A204.1 (cell line): ENCODE results near the gene TMEM254.
"Not testable (repeated sequence)": the region's sequence is repeated elsewhere in the genome, so short reads cannot be mapped to it uniquely, and the experiment has no call there.

Source experiments
- FAIRE-seq: peaks from 2 replicates; lab custom pipeline; 2012; peaks lifted over from hg19 to GRCh38; lab: Jason Lieb, UNC

The TMEM254 gene

DNA sequence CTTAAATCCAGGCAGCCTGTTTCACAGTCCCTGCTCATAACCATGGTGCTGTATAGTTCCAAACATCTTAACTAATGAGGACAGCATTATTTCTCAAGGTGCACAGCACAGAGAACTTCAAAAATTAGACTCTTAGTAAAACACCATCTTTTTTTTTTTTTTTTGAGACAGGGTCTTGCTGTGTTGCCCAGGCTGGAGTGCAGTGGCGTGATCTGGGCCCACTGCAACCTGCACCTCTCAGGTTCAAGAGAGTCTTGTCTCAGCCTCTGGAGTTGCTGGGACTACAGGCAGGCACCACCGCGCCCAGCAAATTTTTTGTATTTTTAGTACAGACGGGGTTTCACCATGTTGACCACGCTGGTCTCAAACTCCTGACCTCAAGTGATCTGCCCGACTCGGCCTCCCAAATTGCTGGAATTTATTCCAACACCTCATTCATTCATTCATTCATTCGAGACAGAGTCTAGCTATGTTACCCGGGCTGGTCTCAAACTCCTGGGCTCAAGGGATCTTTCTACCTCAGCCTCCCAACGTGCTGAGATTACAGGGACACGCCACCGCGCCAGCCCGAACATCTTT is 507 bp upstream of the TMEM254 start:
- no peak for FAIRE-seq

DNA sequence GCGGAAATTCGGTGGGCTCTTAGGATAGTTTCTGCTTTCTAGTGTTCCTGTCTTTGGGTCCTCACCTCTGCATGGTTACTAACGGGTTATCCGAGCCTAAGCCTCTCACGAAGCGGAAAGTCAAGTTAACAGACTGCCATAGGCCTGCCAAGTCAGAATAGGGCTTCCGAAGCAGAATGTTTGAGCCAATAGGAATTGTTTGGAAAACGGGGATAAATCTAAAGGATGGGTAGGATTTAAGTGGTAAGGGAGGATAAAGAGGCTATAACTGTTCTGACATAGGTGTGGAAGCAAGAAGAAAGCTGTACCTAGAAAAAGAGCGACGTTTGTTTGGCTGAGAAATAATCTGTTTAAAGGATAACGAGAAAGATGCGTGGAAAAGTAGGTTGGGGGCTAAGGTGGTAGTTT is 851 bp downstream of the TMEM254 start:
- FAIRE-seq = no peak

DNA sequence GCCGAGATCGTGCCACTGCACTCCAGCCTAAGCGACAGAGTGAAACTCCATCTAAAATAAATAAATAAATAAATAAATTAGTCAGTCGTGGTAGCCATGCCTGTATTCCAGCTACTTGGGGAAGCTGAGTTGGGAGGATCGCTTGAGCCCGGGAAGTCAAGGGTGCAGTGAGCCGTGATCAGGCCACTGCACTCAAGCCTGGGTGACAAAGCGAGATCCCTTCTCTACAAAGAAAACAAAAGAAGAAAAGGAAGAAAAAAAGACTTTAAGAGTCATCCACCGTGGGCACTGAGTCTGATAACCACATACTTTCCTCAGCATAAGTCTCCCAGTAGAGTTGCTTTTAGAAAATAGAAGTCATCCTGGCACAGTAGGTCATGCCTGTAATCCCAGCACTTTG is 2.6 kb downstream of the TMEM254 start:
- no peak for FAIRE-seq

DNA sequence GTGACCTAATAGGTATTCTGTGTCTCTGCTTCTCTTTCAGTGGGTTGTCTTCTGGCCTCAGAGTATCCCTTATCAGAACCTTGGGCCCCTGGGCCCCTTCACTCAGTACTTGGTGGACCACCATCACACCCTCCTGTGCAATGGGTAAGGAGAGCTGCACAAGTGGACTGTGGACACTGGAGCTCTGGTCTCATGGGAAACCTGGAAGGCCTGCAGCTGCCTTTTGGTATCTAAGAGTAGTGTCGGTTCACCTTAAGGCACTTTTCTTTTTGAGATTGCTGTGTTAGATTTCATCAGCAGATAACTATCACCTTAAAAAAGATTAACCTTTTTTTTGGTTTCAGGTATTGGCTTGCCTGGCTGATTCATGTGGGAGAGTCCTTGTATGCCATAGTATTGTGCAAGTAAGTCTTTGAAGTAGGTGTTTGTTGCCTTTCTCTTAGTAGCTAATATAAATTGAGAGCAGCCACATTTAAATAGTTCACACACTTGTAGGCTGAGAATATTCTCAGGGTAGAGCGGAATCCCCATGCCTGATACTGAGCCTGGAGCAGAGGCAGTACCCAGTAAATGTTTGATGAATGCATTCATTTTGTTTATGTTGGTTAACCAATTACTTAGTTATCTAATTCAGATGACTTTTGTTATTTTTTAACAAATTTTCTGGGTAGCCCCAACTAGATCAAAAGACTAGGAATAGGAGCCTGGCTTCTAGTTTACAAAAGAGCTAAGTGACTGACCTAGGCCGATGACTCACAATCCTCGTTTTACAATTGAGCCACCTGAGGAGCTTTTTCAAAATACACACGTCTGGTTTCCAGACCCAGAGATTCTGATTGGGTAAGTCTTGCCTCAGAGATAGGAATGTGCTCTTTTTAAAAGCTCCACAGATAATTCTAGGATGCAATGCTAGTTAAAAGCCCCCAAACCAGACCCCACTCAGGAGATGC is 3.6 kb downstream of the TMEM254 start:
- FAIRE-seq = no peak

DNA sequence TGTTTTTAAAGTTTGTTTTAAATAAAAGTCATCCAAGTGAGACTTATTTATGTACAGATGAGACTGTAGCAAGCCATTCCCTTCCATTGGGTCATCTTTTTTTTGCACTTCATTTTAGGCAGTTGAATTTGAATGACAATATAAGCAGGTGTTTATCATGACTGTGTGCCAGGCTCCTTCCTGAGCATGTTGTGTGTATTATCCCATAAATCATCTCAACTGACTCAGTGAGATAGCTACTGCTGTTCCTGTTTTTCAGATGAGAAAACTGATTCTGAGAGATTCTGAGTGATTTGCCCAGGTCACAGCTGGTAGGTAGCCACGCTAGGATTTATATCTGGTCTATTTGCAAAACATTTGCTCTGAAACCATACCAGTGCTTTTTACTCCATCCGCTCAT is 11.7 kb downstream of the TMEM254 start:
- FAIRE-seq = no peak

DNA sequence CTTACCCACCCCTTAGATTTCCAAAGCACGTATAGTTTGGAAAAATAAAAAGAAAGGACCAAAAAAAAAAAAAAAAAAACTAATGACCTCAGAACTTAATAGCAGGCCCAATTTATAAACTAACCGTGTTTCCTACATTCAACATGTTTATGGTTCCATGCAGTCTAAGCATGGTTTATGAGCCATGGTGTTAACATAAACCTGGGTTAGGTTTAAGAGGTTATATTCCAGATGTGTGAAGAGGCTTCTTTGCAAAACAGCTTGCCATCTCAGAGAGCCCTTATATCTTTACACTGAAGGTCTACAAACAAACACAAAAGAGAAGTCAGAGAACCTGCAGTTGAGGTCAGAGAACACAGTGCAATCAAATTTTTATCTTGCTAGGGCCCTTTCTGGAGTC is 15.8 kb downstream of the TMEM254 start:
- no peak for FAIRE-seq

DNA sequence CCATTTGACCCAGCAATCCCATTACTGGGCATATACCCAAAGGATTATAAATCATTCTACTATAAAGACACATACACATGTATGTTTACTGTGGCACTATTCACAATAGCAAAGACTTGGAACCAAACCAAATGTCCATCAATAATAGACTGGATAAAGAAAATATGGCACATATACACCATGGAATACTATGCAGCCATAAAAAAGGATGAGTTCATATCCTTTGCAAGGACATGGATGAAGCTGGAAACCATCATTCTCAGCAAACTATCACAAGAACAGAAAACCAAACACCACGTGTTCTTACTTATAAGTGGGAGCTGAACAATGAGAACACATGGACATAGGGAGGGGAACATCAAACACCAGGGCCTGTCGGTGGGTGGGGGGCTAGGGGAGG is 19.8 kb downstream of the TMEM254 start:
- not testable (repeated sequence) for FAIRE-seq

DNA sequence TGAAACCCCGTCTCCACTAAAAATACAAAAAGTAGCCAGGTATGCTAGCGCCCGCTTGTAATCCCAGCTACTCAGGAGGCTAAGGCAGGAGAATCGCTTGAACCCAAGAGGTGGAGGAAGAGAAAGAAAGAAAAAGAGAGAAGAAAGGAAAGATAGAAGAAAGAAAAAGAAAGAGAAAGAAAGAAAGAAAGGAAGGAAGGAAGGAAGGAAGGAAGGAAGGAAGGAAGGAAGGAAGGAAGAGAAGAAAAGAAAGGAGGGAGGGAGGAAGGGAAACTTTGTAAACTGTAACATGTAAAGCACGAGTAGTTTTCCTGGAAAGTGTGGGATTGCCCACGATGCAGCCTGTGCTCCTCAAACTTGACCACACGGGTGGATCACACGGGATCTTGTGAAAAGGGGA is 20.8 kb downstream of the TMEM254 start:
- not testable (repeated sequence) for FAIRE-seq

DNA sequence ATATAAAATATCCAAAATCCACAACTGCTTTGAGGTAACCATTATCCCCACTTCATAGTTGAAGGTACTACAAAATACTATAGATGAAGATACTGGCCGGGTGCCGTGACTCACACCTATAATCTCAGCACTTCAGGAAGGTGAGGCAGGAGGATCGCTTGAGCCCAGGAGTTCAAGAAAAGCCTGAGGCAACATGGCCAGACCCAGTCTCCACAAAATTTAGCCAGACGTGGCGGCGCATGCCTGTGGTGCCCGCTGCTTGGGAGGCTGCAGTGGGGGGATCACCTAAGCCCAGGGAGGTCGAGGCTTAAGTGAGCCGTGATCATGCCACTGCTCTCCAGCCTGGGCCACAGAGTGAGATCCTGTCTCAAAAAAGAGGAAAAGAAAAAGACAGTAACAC is 21.7 kb downstream of the TMEM254 start:
- no peak for FAIRE-seq

DNA sequence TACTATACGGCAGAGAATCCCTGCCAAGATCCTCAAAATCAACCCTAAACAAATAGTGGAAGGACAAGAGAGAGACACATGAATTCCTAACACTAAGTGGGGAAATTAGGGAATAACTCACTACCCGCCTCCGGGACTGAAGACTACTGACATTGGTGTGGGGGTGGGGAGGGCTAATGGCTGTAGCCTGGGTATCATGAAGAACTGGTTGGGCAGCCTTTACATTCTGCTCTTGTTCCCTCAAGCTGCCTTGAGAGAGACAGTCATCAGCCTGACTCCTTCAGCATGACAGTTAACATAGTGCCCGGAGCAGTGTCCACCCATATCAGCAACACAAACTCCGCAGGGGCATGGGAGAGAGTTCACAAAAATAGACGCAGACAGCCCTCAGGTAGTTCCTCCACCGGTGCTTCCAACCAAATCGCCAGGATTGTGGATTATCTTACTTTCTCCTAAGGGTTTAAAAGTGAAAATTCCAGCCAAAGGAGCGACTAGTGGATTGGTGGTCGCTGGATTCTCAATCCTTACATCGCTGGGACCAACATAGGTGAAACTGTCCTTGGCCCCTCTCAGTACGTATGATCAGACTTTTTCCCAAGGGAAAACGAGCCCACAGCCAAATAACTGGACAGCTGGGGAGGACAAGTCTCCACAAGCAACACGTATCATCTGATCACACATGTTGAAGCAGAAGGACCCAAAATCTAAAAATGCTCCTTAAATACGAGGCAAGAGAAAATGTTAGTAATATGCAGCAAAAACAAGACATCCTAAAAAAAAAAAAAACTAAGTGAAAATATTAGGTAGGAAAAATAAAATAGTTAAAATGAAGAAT is 22.6 kb downstream of the TMEM254 start:
- FAIRE-seq = no peak

DNA sequence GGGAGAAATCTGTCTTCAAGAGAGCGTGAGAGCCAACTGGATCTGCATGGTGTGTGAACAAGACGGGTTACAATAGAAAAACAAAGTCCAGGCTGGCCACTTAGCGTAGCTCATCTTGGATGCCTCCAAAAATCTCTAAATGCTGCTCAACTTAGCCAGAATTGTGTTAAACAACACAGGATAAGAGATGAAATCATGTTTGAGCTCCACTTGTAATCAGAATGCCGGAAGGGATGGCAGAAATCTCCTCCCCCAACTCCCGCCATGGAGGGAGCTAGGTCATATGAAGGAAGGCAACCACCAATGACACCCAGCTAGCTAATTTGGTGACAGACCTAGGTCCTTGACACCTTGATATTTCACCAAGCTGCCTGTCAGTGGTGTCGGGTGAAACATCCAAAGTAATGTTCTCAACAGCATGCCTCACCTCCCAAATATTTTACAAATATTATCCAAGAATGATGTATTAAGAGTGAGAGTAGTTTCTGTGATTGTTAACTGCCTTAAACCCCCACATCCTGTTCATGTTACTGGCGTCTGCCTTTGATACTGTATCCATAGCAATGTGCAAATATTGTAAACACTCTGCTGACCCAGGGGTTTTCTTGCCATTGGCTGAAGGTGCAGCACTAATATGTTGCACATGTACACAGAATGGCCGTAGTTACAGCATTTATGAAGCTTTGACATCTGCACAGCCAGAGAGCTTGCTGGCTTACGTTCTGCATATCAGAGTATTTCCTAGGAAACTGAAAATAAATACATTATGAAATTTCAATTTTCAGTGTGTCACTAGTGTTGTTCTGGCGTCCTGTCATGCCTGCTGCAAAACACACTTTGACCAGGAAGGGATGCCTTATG is 25.8 kb downstream of the TMEM254 start:
- FAIRE-seq = no peak

DNA sequence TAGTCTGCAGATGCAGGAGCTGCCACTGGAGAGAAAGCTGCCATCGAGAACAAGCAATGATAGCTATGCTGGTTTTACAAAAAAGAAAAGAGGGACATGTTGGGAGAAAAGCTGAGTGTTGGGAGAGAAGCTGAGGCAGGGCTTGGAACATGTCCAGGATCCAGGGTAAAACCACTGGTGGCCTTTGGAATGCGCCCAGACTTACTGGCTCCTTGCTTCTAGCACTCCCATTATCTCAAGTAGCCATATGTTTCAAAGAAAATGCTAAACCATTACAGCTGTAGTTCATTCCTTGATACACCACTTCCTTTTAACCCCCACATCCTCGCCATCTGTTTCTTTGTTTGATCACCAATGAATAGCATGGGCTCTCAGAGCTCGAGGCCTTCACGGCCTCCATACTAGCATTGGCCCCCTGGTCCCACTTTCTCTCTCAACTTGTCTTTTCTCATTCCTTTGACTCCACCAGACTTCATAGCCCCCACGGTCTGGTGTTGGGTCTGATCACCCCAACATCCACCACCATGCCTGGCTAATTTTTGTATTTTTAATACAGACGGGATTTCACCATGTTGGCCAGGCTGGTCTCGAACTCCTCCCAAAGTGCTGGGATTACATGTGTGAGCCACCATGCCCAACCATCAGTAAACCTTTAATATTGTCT is 30.2 kb downstream of the TMEM254 start:
- no peak for FAIRE-seq

DNA sequence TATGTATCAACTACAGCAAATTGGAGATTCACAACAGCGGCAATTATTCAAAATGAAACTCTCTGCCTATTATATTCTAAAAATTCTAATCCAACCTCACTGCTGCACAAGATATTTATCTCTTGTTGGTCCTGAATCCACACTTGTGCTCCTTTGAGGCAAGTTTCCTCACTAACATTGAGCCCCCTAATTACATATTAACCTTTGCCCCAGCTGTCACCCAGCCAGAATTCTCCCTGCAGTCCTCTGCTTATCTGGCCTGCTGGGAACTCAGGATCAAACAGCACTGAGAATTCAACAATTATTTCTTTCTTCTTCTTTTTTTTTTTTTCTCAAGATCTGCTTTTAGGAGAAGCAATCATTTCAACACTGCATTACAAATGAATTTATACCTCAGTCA is 32.5 kb downstream of the TMEM254 start:
- no peak for FAIRE-seq

DNA sequence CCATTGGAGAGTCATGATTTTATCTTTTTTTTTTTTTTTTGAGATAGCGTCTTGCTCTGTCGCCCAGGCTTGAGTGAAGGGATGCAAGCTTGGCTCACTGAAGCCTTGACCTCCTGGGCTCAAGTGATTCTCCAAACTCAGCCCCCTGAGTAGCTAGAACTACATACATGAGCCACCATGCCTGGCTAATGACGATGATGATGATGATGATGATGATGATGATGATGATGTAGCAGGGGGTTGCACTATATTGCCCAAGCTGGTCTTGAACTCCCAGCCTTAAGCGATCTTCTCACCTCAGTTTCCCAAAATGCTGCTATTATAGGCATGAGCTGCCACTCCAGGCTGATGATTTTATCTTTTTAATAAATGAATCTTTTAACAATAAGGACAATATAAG is 40.2 kb downstream of the TMEM254 start:
- no peak for FAIRE-seq

DNA sequence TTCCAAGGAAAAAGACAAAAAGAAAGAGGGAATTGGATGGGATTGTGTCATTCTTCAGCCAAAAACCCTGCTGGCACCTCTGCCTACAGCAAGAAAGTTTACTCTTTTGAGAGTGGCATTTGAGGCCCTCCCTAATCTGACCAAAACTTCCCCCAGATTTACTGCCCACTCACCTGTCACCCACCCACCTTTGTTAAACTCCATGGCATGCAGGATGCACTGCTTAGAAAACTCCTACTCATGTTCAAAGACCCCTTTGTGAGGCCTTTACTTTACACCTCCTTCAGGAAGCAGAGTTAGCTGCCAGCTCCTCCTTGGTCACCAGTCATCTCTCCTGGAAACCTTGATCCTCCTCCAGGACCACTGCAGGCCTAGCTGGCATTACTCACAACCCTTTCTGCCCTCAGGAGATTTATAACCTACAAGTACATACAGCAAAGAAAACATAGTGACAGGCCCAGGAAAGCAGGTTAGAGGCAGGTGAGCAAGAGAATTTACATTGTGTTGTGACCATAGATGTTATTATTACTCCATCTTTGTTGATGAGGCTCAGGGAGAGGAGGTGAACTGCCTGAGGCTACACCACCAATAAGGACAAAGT is 43.7 kb downstream of the TMEM254 start:
- no peak for FAIRE-seq

DNA sequence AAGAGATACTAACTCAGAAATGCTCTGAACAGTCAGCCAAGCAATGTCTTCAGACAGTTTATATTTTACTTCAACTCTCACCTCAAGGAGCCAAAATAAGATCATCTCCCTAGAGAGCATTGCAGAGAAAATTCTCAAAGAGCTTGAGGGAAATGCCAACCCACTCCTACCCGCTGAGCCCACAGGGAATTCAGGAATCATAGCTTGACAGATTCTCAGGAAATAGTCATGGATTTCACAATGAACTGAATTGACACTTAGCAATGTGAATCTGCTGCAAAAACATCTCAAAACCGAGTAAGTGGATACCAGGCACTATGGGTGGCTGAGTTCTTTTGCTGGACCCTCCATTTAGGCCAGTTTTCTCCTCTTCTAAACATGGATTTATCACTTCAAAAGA is 44.3 kb downstream of the TMEM254 start:
- FAIRE-seq = no peak

DNA sequence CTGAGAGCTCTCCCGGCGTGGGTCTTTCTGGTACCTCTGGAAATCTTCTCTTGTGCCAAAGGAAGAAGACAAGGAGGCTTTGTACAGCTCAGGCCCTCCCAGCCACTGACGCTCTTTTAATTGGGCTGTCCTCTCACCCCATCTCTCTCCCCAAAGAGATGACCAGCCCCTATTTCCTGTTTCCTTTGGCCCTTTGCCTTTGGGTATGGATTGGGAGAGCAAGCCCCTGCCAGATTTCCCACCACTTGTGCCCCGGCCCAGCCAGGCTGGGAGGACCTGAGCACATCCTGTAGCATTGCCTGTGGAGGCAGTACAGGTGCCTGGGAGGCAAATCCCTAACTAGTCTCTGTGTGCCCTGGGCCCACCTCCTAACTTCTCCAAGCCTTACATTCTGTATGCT is 48.4 kb downstream of the TMEM254 start:
- no peak for FAIRE-seq

DNA sequence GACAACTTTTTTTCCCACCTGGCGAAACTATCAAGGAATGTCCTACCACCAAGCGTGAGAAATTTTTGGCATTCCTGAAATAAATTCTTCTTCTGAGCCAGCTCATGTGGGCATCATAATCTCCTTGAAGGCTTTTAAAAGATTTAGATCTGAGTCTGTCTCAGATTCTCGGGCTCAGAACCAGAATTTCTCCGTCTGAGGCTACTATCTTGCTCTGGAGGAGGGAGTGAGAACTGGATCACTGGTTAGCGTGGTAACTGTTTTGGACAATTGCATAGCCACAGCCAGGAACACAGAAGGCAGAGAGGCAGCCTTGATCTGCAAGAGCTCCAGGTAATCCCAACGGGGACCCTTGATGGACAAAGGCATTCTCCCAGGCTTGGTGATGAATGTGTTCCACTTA is 53.0 kb downstream of the TMEM254 start:
- FAIRE-seq = no peak

DNA sequence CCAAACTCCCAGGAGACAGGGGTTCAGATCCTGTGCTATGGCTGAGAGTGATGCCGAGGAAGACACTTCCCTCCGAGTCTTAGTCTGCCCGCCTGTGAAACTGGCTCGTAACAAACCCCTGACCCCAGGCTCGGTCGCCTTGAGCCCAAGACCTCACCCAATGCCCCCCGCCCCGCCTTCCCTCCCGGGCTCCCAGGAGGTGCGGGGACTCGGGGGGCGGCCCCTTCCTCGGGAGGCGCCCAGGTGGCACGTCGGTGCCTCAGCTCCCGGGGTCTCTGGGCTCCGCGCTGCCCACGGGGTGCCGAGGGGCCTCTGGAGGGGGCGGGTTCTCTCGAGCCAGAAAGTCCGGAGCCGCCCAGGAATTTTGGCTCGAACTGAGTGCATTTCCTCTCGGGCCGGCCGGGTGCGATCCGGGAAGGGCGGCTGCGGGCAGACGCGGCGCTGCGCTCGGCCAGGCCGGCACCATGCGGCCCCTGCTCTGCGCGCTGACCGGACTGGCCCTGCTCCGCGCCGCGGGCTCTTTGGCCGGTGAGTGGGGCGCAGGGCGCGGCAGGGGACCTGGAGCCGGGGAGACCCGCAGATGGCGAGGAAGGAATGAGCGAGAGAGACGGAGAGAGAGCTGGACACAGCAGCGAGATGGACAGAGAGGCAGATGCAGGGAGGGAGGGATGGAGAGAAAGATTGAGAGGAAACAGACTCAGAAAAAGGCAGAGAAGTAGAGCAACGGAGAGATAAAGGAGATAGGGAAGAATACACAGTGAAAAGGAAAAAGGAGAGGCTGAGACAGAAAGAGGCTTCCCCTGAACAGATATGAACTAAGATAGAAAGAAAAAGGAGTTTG is 54.1 kb downstream of the TMEM254 start, which contains the start of gene PLAC9:
TSS of gene PLAC9 (plus strand) at position 432 of the 841 bp plus-strand sequence. CDS start at position 465, 33 bp downstream.
- FAIRE-seq = no peak

DNA sequence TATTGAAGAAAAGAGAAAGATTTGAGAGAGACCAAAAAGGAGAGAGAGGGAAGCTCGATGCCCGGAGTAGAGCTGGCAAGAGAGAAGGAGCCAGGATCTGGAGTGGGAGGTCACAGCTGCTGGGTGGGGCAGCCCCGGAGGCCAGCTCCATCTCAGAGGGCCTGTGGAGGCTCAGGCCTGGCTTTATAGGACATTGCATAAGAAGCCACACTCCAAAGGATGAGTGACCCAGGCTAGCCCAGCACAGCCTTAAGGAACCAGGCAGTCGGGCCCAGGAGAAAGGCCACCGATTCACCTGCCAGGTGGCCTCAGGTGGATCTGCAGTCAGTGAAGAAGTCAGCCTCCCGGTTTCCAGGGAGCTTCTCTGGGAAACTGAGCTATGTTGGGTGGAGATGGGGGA is 54.7 kb downstream of the TMEM254 start:
- FAIRE-seq = no peak
